ENCODE data around the gene CLEC7A.

The CLEC7A gene

DNA sequence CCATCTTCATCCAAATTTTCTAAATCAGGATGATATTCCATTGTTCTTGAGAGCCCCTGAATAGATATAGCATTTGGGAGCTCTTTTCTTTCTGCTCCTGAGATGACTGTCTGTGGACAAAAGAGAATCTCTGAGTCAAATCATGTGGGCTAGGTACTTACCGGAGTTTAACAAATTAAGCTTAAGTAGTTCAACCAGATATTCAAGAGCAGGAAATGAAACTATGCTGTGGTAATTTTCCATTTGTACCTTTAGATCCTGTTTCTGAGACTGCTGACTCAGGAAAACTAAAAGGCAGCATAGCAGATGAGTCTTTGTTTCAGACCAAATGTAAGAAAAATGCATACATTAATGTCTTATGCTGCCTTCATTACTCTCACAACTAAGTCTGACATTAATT lies at the start of gene CLEC7A:
CLEC7A (minus strand) TSS at position 158 of the 400 bp plus-strand sequence; CDS start at position 41, 117 bp downstream.
- no peak for DNase-seq

DNA sequence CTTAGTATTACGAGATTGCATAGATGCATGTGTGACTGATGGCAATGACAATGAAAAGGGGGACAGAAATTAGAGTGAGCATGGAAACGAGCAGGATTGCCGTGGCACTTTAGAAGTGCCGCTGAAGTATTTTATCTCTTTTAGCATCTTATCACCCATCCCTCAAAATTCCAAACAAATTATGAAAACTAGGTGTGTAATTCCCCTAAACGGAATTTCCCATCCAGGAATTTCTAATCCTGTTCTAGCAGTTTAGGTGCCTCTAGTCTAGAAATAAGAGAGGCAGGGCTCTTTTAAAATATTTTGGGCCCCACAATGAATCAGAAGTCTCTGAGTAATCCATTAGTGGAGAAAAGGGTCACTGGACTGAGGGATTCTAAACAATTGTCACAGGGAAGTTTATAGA lies 49.8 kb upstream of the CLEC7A start:
- no peak for DNase-seq

DNA sequence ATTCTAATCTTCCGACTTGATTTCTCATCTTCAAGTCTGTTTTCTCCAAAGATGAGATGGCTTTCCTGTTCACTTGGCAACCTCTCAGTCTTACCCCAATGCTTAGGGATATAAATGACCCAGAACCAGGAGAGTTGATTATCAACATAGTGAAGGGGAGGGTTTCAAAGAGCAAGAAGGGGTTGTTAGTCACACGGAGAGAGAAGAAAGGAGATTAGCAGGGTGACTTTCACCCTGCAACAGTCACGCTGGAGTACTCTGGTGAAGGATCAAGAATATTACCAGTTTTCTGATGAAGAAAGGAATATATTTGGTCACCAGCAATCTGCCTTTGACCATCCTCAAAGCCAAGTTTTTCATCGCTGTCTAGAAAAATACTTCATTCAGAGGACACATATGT lies 48.8 kb upstream of the CLEC7A start, which contains the start of gene TMEM52B:
TMEM52B (plus strand) TSS at position 212 of the 400 bp plus-strand sequence. CDS start 543 bp downstream, outside the sequence.
- DNase-seq: no peak

DNA sequence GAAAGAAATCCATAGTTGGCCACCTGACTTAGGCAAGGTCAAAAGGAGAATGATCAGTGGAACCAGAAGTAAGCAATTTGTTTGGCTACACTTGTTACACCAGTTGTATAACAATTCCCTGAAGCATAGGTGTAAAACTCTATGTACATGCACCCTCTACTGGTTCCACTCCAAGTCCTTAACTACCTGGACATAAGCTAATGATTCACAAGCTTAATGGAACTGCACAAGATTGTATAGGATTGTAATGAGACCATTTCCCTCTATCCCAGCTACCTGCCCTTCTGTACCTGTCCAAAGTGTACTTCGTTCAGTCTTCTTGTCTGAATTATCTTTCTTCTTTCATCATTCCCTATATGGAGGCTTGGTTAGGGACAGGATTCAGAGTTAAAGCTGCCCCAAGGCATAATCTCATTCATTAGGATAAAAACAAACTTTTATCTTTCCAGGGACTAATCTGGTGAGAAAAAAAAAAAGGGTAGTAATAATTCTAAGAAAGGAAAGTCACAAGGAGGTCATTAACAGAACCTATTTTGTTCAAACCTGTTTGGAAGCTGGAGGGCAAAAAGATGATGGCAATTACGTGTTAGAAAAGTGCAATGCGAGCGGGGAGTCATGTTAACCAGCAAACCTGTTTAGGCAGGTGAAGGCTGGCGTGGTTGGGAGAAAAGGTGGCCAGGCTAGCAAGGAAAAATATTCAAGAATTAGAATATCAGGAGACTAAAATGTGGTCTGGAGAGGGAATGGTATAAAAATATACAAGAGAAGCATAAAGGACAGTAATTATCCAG lies 46.0 kb upstream of the CLEC7A start:
- no peak for DNase-seq

DNA sequence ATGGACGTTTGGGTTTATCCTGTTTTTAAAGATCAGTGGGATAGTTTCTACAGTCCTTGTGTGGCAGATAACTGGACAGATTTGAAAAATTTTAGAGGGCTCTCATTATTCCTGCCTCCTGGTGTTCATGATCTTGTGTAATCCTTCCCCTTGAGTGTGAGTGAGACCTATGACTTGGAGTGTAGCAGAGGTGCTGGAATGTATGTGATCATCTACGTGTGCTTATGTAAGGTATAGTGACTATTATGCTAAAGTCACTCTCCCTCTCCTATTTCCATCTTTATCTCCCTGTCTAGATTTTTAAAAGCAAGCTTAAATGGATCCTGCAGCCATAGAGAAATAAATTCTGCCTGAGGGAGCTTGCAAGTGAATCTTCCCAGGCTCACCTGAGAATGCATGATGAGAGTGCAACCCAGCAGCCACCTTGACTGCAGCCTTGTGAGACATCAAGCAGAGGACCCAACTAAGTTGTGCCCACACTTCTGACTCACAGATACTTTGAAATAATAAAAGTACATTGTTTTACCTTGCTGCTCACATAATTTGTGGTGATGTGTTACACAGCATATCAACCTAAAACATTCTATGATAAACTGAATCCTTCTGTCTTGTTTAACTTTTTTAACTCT lies 45.1 kb upstream of the CLEC7A start:
- no peak for DNase-seq

DNA sequence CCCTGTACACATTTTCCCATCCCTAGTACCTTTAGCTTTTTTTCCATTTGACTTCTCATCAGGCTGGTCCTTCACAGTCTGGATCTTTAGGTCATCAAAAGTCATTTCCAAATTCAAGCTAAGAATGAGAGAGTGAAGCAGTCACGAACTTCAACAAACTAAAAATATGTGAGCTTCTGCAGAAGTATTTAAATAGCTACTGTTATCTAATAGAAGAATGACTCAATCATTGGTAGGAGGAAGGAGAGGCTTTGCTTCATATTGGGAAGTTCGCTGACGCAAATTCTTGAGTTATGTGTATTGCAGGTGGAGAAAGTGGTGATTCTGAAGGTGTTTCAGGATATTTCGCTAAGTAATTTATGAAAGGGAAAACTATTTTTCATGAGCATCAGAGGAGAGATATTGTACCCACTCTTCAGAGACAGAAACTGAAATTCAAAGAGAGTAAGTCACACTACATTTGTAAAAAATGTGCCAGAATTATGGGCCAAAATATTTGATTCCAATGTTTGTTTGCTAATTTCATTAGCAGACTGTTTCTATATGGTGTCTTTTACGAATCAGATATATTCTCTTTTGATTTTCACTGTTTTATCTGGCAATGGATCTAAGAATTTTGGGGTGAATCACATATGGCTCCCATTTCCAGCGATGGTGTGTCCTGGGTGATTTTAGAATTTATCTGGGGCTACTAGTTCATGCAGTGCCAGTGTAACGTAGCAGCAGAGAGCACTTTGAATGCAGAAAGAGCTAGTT lies 42.2 kb upstream of the CLEC7A start, which contains the start of gene OLR1:
OLR1 (minus strand) TSS at position 160 of the 756 bp plus-strand sequence; CDS start at position 105, 55 bp downstream.
- DNase-seq: no peak

DNA sequence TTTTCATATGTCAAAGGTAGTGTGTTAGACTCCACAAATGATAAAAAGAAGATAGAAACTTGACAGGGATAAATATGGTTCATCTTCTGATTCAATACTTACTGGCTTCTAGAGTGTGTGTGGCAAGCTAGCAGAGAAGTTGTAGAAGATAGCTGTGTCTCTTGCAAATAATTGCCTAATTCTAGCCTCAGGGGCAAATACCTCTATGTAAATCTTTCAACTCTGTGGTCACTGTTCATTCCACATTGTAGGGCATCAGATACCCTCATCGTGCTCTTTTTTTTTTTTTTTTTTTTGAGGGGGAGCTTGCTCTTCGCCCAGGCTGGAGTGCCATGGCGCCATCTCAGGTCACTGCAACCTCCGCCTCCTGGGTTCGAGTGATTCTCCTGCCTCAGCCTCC lies 40.2 kb upstream of the CLEC7A start:
- no peak for DNase-seq

DNA sequence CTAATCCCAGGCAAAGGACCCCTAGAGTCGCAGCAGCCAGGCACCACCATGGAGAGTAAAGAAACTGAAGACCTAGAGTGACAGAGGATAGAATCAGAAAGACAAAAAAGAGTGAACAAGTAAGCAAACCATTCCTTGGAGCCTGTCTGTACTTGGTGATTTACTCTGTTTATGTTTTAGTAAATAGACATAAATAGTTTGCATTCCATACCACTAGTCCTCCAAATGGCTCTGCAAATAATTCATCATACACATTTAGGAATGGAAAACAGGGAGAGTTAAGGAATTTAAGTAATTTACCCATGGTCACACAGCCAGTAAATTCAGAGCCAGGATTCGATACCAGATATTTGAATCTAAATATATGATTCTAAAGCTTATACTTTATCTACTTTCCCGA lies 39.1 kb upstream of the CLEC7A start:
- DNase-seq: no peak

DNA sequence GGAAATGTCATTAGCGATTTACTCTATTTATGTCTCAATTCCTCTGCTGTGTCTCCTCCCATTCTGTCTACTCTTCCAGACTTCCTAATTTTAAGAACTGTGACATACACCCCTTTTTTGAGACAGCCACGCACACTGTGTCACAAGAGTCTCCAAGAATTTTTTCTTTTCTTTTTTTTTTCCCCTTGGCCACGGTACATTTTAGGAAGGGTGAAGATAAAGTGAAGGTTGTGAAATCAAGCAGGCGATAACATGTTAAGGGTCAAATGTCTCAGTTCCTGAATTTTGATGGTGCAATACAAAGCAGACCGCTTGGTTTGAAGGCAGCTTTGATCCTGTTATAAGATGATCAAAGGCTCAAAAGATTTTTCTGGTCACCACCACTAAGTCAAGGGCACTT lies 37.6 kb upstream of the CLEC7A start:
- DNase-seq: no peak

DNA sequence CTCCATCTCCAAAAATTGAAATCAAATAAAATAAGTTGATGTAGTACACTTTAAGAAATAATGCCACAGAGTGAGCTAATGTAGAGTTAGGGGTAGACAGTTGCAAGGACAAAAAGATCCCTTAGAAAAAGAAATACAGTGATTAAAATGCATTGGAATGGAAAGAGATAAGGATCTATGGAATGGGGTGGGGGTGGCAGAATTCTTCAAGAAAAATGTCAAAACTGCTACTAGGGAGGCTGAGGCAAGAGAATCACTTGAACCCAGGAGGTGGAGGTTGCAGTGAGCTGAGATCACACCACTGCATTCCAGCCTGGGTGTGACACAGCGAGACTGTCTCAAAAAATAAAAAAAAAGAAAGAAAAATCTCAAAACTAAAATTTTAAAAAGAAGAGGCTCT lies 35.4 kb upstream of the CLEC7A start:
- DNase-seq: no peak

DNA sequence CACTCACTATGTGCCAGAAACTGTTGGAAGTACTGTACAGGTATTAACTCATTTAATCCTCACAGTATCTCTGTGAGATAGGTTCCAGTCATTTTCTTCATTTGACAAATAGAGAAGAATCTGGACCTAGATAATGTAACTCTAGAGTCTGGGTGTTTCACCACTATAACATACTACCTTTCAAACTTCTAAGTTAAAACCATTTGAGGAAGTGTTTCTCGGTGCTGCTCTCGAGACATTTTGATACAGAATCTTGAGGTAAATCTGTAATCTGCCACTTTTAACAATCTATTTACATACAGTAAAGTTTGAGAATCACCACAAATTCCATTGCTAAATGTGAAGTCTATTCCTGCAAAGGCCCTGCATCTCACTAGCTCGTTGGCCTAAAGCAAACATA lies 33.1 kb upstream of the CLEC7A start:
- DNase-seq: no peak

DNA sequence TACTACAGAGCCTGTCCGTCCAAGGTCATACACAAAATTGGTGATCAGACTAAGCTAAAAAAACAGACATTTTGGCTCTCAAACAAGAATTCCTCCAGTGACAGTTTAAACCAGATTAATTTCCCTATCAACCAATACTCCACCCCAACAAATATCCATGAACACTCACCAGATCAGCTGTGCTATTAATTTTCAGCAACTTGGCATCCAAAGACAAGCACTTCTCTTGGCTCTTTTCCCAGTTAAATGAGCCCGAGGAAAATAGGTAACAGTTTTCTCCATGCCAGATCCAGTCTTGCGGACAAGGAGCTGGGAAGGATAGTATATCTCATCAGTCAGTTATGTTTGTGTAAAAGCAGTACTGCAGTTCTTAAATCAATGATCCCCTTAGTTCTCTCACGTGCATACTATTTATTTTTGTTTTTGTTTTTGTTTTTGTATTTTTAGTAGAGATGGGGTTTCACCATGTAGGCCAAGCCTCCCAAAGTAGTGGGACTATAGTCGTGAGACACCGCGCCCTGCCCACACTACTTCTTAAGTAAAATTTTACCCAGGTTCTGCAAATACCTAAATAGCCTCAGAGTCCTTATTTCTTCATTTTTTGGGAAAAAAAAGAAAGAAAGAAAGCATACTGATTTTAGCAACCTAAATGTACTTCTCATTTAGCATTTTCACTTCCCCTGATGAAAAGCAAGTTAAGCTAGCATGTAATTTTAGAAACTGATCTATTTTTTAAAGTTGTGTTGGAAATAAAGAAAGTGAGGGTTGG lies 30.8 kb upstream of the CLEC7A start:
- no peak for DNase-seq

DNA sequence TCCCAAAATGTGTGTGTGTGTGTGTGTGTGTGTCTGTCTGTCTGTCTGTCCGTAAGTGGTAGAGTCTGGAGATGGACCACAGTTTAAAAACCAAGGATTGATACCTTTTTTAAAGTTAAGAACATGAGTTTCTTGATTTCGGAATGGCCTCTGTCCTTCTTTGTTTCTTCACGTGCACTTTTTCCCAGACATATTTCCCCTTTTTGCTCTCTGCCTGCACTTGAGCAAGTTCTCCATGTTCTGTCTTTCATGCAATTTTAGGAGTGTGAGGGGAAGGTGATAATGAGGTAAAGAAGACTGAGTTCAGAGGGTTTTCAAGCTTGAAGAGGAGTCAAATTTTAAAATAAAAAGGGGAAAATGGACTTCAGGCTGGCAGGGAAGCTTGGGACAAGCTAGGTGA lies 29.3 kb upstream of the CLEC7A start:
- no peak for DNase-seq

DNA sequence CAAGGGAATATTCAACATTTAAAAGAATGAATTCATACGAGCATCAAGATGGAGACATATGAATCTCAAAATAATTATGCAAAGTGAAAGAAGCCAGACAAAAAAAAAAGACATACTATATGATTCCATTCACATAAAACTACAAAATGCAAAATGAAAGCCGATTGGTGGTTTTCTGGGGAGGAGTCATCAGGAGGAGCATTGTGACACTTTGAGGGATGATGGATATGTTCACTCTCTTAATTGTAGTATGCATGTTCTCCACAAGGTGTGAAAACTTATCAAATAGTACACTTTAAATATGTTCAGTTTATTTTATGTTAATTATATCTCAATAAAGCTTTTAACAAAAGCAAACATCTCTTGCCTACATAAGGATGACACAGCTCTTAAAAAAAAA lies 28.4 kb upstream of the CLEC7A start:
- DNase-seq: no peak

DNA sequence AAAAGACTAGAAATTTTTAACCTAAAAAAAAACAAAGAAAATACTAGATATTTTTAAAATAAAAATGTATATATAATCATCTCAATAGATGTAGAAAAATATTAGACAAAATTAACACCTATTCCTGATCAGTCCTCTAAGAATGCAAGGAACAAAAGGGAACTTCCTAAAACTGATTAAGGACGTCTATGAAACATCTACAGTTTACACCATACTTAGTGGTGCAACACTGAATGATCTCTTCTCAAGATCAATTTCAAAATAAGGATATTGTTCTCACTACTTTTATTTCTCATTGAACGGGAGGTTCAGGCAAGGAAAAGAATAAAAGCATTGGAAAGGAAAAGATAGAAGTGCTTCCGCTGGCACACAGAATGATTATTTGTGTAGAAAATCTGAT lies 26.0 kb upstream of the CLEC7A start:
- DNase-seq: no peak

DNA sequence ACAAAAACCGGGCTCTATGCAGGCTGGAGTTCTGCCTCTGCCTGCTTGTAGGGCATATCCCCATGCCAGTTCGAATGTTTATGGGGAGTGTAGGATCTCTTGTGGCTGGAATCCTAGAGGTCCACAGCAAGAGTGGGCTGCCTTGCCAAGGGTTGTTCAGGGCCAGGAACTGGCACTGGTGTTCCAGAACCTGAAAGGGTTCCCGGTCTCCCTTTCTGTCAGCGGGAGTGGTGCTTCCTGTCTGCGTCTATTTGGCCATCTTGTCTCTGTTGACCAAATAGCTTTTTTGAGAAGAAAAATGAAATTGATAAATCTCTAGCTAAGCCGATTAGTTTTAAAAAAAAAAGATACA lies 24.1 kb upstream of the CLEC7A start:
- no peak for DNase-seq

DNA sequence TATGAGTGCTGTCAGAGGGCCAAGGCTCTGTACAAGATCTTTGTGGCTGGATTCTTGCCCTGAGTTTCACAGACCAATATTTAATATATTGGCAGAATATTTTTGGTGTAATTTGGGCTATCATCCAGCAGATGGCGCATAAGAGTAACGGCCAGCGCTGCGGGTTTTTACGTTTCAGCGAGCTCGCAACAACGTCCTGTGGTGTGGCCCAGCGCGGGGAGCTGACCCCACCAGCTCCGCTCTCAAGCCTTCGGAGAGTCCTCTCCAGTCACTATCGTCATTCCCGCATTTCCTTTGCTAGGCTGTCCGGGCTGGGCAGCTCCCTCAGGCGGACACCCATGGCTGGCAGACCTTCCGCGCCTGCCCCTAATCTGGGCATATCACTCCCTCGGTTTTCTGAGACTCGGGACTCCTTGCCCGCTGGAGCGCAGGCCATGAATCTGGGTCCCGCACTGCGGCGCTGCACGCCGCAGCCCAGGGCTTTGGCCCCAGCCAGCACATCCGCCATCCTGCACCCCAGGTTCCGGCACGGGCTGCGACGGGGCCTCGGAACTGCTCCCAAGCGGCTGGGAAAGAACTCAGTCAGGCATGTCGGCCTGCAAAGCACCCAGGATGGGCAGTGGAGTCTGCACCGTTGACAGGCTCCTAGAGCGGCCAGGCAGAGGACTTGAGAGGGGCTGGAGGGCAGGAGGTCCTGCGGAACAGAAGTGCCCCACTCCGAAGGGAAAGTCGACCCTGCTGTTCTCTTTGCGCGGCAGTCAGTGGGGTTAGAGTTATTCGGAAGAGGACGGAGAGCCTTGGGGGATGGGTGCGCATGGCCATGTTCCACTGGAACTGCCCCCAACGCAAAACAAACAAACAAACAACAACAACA lies 23.5 kb upstream of the CLEC7A start:
- DNase-seq: peak; percentile 44

DNA sequence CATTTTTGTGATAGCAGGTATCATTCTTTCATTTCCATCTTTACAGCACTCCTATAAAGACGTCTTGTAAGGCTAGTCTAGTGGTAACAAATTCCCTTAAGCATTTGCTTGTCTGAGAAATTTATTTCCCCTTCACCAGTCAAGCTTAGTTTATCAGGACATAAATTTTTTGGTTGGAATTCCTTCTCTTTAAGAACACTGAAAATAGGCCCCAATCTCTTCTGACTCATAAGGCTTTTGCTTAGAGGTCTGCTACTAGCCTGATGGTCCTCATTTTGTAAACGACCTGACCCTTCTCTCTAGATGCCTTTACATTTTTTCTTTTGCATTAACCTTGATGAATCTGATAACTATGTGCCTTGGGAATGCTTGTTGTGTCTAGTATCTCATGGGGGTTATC lies 21.6 kb upstream of the CLEC7A start:
- no peak for DNase-seq

DNA sequence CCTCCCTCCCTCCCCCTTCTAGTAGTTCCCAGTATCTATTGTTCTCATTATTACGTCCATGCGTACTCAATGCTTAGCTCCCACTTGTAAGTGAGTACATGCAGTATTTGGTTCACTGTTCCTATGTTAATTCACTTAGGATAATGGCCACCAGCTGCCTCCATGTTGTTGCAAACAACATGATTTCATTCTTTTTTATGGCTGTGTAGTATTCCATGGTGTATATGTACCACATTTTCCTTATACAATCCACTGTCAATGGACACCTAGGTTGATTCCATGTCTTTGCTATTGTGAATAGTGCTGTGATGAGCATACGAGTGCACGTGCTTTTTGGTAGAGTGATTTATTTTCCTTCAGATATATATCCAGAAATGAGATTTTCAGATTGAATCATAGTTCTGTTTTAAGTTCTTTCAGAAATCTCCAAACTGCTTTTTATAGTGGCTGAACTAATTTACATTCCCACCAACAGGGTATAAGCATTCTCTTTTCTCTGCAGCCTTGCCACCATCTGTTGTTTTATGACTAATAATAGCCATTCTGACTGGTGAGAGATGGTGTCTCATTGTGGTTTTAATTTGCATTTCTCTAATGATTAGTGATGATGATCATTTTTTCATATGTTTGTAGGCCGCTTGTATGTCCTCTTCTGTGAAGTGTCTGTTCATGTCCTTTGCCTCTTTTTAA lies 17.9 kb upstream of the CLEC7A start:
- DNase-seq: no peak

DNA sequence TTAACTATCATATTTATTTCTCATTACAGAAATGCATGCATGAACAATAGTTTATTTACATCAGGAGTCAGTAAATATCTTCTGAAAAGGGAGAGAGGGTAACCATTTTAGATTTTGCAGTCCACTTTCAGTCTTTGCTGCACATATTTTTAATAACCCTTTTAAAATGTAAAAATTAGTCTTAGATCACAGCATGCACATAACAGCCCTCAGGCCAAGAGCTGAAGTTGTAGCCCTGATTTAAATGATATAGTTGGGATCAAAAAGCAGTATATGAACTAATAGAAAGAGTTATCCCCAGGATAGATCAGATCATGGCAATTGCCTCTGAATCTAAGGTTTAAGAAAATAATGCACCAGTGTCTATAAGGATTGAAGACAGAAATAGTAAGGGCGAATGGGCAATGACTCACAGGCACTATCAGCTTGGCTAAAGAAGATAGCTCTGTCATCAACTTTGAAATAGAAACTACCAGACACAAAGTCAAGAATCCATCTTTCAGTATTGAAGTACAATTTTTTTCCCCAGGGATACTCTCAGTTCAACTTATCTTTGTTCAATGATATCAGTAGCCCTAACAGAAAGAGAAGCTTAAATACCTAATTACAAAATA lies 13.1 kb upstream of the CLEC7A start:
- no peak for DNase-seq

DNA sequence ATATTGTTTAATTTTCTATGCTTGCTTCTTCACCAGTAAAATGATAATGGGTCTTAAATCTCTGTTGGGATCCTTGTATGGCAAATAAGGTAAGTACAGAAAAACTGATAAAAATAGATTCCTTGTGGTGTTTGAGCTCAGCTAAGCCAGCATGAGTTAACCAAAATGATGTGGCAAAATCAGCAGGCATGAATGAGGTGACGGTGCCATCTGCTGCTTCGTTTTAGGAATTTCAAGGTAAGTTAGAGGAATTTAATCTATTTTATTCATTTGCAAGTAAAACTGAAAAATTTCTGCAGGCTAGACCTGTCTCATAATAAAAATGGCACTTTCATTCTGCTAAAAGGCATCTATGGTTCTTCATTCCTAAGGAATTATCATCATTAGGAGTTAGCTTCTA lies 10.0 kb upstream of the CLEC7A start:
- peak; percentile 11 for DNase-seq

Data from DMS79 treated with DMSO at 0.1 percent for 48 hours (cell line).